HepG2 (cell line): ENCODE results near the gene SLC13A3. TPM values are rescaled to one million over a fixed set of nuclear protein-coding genes. Genes with fewer than 3 reads are reported as not detected.
A peak's percentile ranks its signal among the peaks of the same experiment; 100 is the strongest.

ENCODE experiments used
- AGO1 ChIP-seq: fragments of 200-400 bp; formaldehyde crosslinking; IDR thresholded peaks from 2 replicates; pipeline ENCODE4 v1.6.1; 2017; ENCODE audit warnings: mild to moderate bottlenecking, low read depth, low read length, moderate library complexity; ENCODE audit not compliant: poor library complexity, severe bottlenecking
- ATM ChIP-seq: fragments of 450-650 bp; IDR thresholded peaks from 2 replicates; pipeline ENCODE4 v1.7.1; 2017; ENCODE audit warnings: mild to moderate bottlenecking, borderline replicate concordance
- DR1 ChIP-seq: sonication (generic); formaldehyde crosslinking; IDR thresholded peaks from 2 replicates; pipeline ENCODE4 v1.8.0; 2021; ENCODE audit warnings: mild to moderate bottlenecking, missing genetic modification reagents, inconsistent platforms
- ISX ChIP-seq: sonication (generic); formaldehyde crosslinking; conservative IDR thresholded peaks from 2 replicates; pipeline ENCODE4 v1.5.0; 2020; ENCODE audit warnings: missing genetic modification reagents
- JARID2 ChIP-seq: sonication (generic); formaldehyde crosslinking; IDR thresholded peaks from 2 replicates; pipeline ENCODE4 v1.8.1; 2023; ENCODE audit warnings: missing genetic modification reagents, inconsistent platforms; ENCODE audit not compliant: insufficient replicate concordance
- MAFF ChIP-seq: IDR thresholded peaks from 2 replicates; pipeline ENCODE4 v1.6.1; 2011; ENCODE audit warnings: low read depth, low read length, improper control_type of control experiment
- SRF ChIP-seq: IDR thresholded peaks from 2 replicates; pipeline ENCODE4 v1.6.1; 2011; ENCODE audit warnings: mild to moderate bottlenecking, low read depth, low read length, moderate library complexity
- STAG1 ChIP-seq: sonication (generic); formaldehyde crosslinking; IDR thresholded peaks from 2 replicates; pipeline ENCODE4 v1.4.0; 2020; ENCODE audit warnings: missing genetic modification reagents
- TMF1 ChIP-seq: sonication (generic); formaldehyde crosslinking; IDR thresholded peaks from 2 replicates; pipeline ENCODE4 v1.8.1; 2022; ENCODE audit warnings: low read depth, missing genetic modification reagents
- ZBTB38 ChIP-seq: sonication (generic); formaldehyde crosslinking; IDR thresholded peaks from 2 replicates; pipeline ENCODE4 v1.5.1; 2020; ENCODE audit warnings: mild to moderate bottlenecking, missing genetic modification reagents
- ZNF17 ChIP-seq: sonication (generic); formaldehyde crosslinking; IDR thresholded peaks from 2 replicates; pipeline ENCODE4 v1.5.0; 2020; ENCODE audit warnings: mild to moderate bottlenecking, missing genetic modification reagents
- ZNF331 ChIP-seq: sonication (generic); formaldehyde crosslinking; IDR thresholded peaks from 2 replicates; pipeline ENCODE4 v1.4.0; 2020; ENCODE audit warnings: missing genetic modification reagents
- ZNF335 ChIP-seq: sonication (generic); formaldehyde crosslinking; IDR thresholded peaks from 2 replicates; pipeline ENCODE4 v1.4.0; 2020; ENCODE audit warnings: missing genetic modification reagents
- ZNF550 ChIP-seq: sonication (generic); formaldehyde crosslinking; IDR thresholded peaks from 2 replicates; pipeline ENCODE4 v1.4.0; 2020; ENCODE audit warnings: mild to moderate bottlenecking, missing genetic modification reagents, borderline replicate concordance
- ZNF589 ChIP-seq: sonication (generic); formaldehyde crosslinking; conservative IDR thresholded peaks from 2 replicates; pipeline ENCODE4 v1.8.0; 2022; ENCODE audit warnings: mild to moderate bottlenecking, moderate library complexity, missing genetic modification reagents
- ZNF775 ChIP-seq: sonication (generic); formaldehyde crosslinking; IDR thresholded peaks from 2 replicates; pipeline ENCODE4 v1.4.0; 2020; ENCODE audit warnings: missing genetic modification reagents, mild to moderate bottlenecking, moderate library complexity, borderline replicate concordance
- ZNF782 ChIP-seq: sonication (generic); formaldehyde crosslinking; IDR thresholded peaks from 2 replicates; pipeline ENCODE4 v1.4.0; 2020; ENCODE audit warnings: missing genetic modification reagents, mild to moderate bottlenecking, borderline replicate concordance
- polyA plus RNA-seq, 8 experiments: library from polyadenylated mRNA; depleted of rRNA in 3 of 8; stranded (reverse) in 7 of 8; unstranded in 1 of 8; fragments of >200 nt; fragmentation: Illumina TruSeq in 4 of 8; extraction: Trizol in 4 of 8; gene quantifications; 2 replicates each; pipeline versions ENCODE4 v1.2.1 to v1.2.3, GENCODE V29; 2011 to 2016; ENCODE audit warnings: low read depth in 4 of 8, missing spikeins in 1 of 8, mixed read lengths in 1 of 8; ENCODE audit not compliant: insufficient read depth in 1 of 8
- total RNA-seq, 5 experiments: library from RNA; depleted of rRNA; stranded (reverse); fragments of >200 nt; fragmentation: Illumina TruSeq; extraction: Trizol; gene quantifications; 2 replicates each; pipeline ENCODE4 v1.2.3, GENCODE V29; 2016; ENCODE audit warnings: low read depth in 1 of 5
- TF ChIP-seq, protein P1 (sequence below): sonication (generic); formaldehyde crosslinking; conservative IDR thresholded peaks from 2 replicates; pipeline ENCODE4 v1.8.0; 2022; ENCODE audit warnings: low read depth, missing genetic modification reagents
- TF ChIP-seq, protein P2 (sequence below): sonication (generic); formaldehyde crosslinking; IDR thresholded peaks from 2 replicates; pipeline ENCODE4 v1.8.1; 2023; ENCODE audit warnings: mild to moderate bottlenecking, moderate library complexity, missing genetic modification reagents
- TF ChIP-seq, protein P3 (sequence below): fragments of 450-650 bp; IDR thresholded peaks from 2 replicates; pipeline ENCODE4 v1.6.1; 2017; ENCODE audit warnings: mild to moderate bottlenecking
- TF ChIP-seq, protein P4 (sequence below): sonication (generic); formaldehyde crosslinking; IDR thresholded peaks from 2 replicates; pipeline ENCODE4 v1.5.1; 2020; ENCODE audit warnings: mild to moderate bottlenecking, missing genetic modification reagents, moderate library complexity

Gene SLC13A3
- total and polyA plus RNA-seq, 2 of the 13 experiments (the other 11 are each of a cell fraction or from before 2014, with no cell fraction given): 66.5 to 76.0 TPM

DNA sequence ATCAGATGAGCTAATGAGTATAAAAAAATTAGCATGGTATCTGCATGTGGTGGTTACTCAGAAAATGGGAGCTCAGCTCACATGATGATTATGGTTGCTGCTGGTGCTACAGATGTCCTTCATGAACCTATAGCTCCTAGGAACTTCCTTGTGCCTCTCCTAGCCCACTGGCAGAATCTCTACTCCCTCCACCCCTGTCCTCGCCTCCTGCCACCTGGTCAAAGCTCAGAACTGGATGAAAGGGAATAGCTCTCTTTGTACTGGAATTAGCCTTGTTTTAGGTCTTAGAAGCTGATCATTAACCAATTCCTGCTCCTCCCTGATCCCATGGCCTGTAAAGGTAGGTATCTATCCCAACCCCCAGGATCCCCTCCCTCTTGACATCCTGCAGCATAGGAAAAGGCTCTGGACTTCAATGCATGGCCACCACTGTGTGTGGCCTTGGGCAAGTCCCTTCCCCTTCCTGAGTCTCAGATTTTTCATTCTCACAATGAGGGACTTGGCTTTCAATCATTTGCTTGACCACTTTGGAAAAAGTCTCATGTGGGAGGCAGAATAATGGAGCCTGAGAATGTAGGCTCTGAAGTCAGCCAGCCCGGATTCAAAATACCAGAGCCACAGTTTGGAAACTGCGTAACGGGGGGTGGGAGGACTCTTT, 43.9 kb downstream of the SLC13A3 start (continued):
- TF ChIP-seq ISX (CRISPR knock-in tag): no peak
- TF ChIP-seq STAG1 (CRISPR knock-in tag): peak; percentile 31
- TF ChIP-seq ZNF782: no peak; the same call in 1 of the 2 replicates
- peak; percentile 86; the same call in 1 of the 2 replicates for TF ChIP-seq ZNF335 (CRISPR knock-in tag)
- no peak for TF ChIP-seq ZNF17 (CRISPR knock-in tag)
- TF ChIP-seq ZBTB38: 0 out of 2 replicates have a peak, but pooled peaks have one; percentile 53
- TF ChIP-seq AGO1: no peak
- TF ChIP-seq, protein P1, sequence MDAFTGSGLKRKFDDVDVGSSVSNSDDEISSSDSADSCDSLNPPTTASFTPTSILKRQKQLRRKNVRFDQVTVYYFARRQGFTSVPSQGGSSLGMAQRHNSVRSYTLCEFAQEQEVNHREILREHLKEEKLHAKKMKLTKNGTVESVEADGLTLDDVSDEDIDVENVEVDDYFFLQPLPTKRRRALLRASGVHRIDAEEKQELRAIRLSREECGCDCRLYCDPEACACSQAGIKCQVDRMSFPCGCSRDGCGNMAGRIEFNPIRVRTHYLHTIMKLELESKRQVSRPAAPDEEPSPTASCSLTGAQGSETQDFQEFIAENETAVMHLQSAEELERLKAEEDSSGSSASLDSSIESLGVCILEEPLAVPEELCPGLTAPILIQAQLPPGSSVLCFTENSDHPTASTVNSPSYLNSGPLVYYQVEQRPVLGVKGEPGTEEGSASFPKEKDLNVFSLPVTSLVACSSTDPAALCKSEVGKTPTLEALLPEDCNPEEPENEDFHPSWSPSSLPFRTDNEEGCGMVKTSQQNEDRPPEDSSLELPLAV: no peak
- TF ChIP-seq, protein P2, sequence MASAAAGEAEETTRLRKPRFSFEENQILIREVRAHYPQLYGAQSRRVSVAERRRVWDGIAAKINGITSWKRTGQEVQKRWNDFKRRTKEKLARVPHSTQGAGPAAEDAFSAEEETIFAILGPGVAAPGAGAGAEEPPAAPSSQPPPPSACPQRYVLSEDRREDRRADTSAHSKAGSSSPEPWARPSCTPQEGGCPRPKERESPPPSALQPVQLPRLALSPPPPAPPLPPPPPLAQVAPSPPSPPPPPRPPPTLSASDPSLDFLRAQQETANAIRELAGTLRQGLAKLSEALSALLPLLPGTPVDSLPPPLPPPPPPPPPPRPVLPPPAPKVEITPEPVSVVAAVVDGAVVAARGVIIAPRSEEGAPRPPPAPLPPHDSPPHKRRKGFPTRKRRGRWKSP (CRISPR knock-in tag): no peak; the same call in 1 of the 2 replicates
- peak; percentile 85; the same call in 1 of the 2 replicates for TF ChIP-seq ZNF589 (CRISPR knock-in tag)
- peak; percentile 74; the same call in 1 of the 2 replicates for TF ChIP-seq SRF
- no peak for TF ChIP-seq JARID2 (CRISPR knock-in tag)
- TF ChIP-seq TMF1 (CRISPR knock-in tag): no peak
- TF ChIP-seq, protein P3, sequence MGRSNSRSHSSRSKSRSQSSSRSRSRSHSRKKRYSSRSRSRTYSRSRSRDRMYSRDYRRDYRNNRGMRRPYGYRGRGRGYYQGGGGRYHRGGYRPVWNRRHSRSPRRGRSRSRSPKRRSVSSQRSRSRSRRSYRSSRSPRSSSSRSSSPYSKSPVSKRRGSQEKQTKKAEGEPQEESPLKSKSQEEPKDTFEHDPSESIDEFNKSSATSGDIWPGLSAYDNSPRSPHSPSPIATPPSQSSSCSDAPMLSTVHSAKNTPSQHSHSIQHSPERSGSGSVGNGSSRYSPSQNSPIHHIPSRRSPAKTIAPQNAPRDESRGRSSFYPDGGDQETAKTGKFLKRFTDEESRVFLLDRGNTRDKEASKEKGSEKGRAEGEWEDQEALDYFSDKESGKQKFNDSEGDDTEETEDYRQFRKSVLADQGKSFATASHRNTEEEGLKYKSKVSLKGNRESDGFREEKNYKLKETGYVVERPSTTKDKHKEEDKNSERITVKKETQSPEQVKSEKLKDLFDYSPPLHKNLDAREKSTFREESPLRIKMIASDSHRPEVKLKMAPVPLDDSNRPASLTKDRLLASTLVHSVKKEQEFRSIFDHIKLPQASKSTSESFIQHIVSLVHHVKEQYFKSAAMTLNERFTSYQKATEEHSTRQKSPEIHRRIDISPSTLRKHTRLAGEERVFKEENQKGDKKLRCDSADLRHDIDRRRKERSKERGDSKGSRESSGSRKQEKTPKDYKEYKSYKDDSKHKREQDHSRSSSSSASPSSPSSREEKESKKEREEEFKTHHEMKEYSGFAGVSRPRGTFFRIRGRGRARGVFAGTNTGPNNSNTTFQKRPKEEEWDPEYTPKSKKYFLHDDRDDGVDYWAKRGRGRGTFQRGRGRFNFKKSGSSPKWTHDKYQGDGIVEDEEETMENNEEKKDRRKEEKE: no peak
- TF ChIP-seq ZNF775: no peak; the same call in 1 of the 2 replicates
- TF ChIP-seq, protein P4, sequence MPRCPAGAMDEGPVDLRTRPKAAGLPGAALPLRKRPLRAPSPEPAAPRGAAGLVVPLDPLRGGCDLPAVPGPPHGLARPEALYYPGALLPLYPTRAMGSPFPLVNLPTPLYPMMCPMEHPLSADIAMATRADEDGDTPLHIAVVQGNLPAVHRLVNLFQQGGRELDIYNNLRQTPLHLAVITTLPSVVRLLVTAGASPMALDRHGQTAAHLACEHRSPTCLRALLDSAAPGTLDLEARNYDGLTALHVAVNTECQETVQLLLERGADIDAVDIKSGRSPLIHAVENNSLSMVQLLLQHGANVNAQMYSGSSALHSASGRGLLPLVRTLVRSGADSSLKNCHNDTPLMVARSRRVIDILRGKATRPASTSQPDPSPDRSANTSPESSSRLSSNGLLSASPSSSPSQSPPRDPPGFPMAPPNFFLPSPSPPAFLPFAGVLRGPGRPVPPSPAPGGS: no peak
- TF ChIP-seq ZNF550 (CRISPR knock-in tag): no peak
- TF ChIP-seq MAFF: no peak
- peak; percentile 95 for TF ChIP-seq ZNF331 (CRISPR knock-in tag)
- TF ChIP-seq ATM: no peak
- no peak for TF ChIP-seq DR1 (CRISPR knock-in tag)
